DOHH2 (cell line): ENCODE data around the gene NTNG2.

Experiments
- H3F3A ChIP-seq: fragments of 200-600 bp; sonication (generic), shearing (Covaris generic); 2 replicates; pipeline ENCODE4 v1.6.0; 2016; ENCODE audit warnings: antibody characterized with exemption, mild to moderate bottlenecking; ENCODE audit not compliant: control insufficient read depth, insufficient read depth
- H3K27ac ChIP-seq: fragments of 200-600 bp; sonication (generic); 2 replicates; pipeline ENCODE4 v1.5.1; 2014; ENCODE audit warnings: low read depth, mild to moderate bottlenecking, low read length, moderate library complexity
- H3K27me3 ChIP-seq: fragments of 200-600 bp; sonication (generic); 2 replicates; pipeline ENCODE4 v1.6.1; 2014; ENCODE audit warnings: mild to moderate bottlenecking, low read length, mixed read lengths; ENCODE audit not compliant: control insufficient read depth
- H3K36me3 ChIP-seq: fragments of 200-600 bp; sonication (generic); 2 replicates; pipeline ENCODE4 v1.6.1; 2014; ENCODE audit warnings: mild to moderate bottlenecking, low read length, moderate library complexity, mixed read lengths; ENCODE audit not compliant: control insufficient read depth
- H3K4me1 ChIP-seq: fragments of 200-600 bp; sonication (generic); 2 replicates; pipeline ENCODE4 v1.6.1; 2014; ENCODE audit warnings: mild to moderate bottlenecking, low read length, mixed read lengths; ENCODE audit not compliant: control insufficient read depth
- H3K4me2 ChIP-seq: fragments of 200-600 bp; sonication (generic); 2 replicates; pipeline ENCODE4 v1.6.0; 2014; ENCODE audit warnings: mild to moderate bottlenecking, low read length, moderate library complexity
- H3K4me3 ChIP-seq: fragments of 200-600 bp; sonication (generic); 2 replicates; pipeline ENCODE4 v1.5.1; 2014; ENCODE audit warnings: mild to moderate bottlenecking, low read length, mixed read lengths
- H3K79me2 ChIP-seq: fragments of 200-600 bp; sonication (generic); 2 replicates; pipeline ENCODE4 v1.6.1; 2014; ENCODE audit warnings: mild to moderate bottlenecking, low read length, mixed read lengths; ENCODE audit not compliant: control insufficient read depth
- H3K9me2 ChIP-seq: fragments of 200-600 bp; sonication (generic); replicated peaks from 2 replicates; pipeline ENCODE4 v1.6.1; 2014; ENCODE audit warnings: mild to moderate bottlenecking, low read length, mixed read lengths; ENCODE audit not compliant: control insufficient read depth
- H3K9me3 ChIP-seq: fragments of 200-600 bp; sonication (generic); 2 replicates; pipeline ENCODE4 v1.6.1; 2014; ENCODE audit warnings: antibody characterized with exemption, low read length, mixed read lengths; ENCODE audit not compliant: control insufficient read depth, insufficient read depth
- H4K20me1 ChIP-seq: fragments of 200-600 bp; sonication (generic); 2 replicates; pipeline ENCODE4 v1.6.0; 2014; ENCODE audit warnings: low read depth, mild to moderate bottlenecking, antibody characterized with exemption, low read length, moderate library complexity; ENCODE audit not compliant: control insufficient read depth, insufficient read depth
- CTCF ChIP-seq: fragments of 200-600 bp; sonication (generic); IDR thresholded peaks from one replicate; pipeline ENCODE4 v1.5.1; 2014; ENCODE audit warnings: antibody characterized with exemption, mild to moderate bottlenecking, low read depth, low read length; ENCODE audit not compliant: poor library complexity, severe bottlenecking
- EZH2phosphoT487 ChIP-seq: fragments of 200-600 bp; sonication (generic); IDR thresholded peaks from 2 replicates; pipeline ENCODE4 v1.6.1; 2017; ENCODE audit warnings: borderline replicate concordance, mild to moderate bottlenecking, antibody characterized with exemption, low read length, moderate library complexity, mixed read lengths

Gene NTNG2

GRCh38 chr9:132147839-132148238 is 14.0 kb upstream of the NTNG2 start:
- Histone ChIP-seq H3K79me2 (no peaks in the 10 kb centered on the region), H3K27me3 (peaks cover 7% of the 10 kb centered on the region)

GRCh38 chr9:132150256-132150655 is 11.6 kb upstream of the NTNG2 start:
- Histone ChIP-seq H3K27ac (no peak overlapping the region), H3F3A (no peaks in the 10 kb centered on the region)

More at GRCh38 chr9:132147839-132148238, 14.0 kb upstream of the NTNG2 start:
- no peaks in the 10 kb centered on the region for H4K20me1 ChIP-seq
- H3K4me1 ChIP-seq: no peaks in the 10 kb centered on the region
- no peaks in the 10 kb centered on the region for H3K9me2 ChIP-seq
- no peak overlapping the region for H3K4me2 ChIP-seq
- no peaks in the 10 kb centered on the region for H3F3A ChIP-seq
- no peaks in the 10 kb centered on the region for H3K9me3 ChIP-seq
- no peaks in the 10 kb centered on the region for H3K36me3 ChIP-seq
- TF ChIP-seq CTCF: no peak
- TF ChIP-seq EZH2phosphoT487: no peak
- no peak overlapping the region for H3K27ac ChIP-seq
- no peak overlapping the region for H3K4me3 ChIP-seq

GRCh38 chr9:132151118-132151517 is 10.7 kb upstream of the NTNG2 start:
- Histone ChIP-seq H3F3A (no peaks in the 10 kb centered on the region), H3K9me3 (no peaks in the 10 kb centered on the region), H3K27ac (no peak overlapping the region), H3K4me2 (no peak overlapping the region), H3K9me2 (no peaks in the 10 kb centered on the region), H3K79me2 (no peaks in the 10 kb centered on the region), H3K4me3 (no peak overlapping the region), H3K36me3 (no peaks in the 10 kb centered on the region), H4K20me1 (no peaks in the 10 kb centered on the region), H3K4me1 (no peaks in the 10 kb centered on the region), H3K27me3 (peaks cover 21% of the 10 kb centered on the region)
- TF ChIP-seq EZH2phosphoT487: no peak
- no peak for TF ChIP-seq CTCF

More at GRCh38 chr9:132150256-132150655, 11.6 kb upstream of the NTNG2 start:
- Histone ChIP-seq H3K4me3 (no peak overlapping the region), H3K9me3 (no peaks in the 10 kb centered on the region), H4K20me1 (no peaks in the 10 kb centered on the region), H3K79me2 (no peaks in the 10 kb centered on the region), H3K27me3 (peaks cover 17% of the 10 kb centered on the region), H3K4me2 (no peak overlapping the region), H3K4me1 (no peaks in the 10 kb centered on the region), H3K9me2 (no peaks in the 10 kb centered on the region), H3K36me3 (no peaks in the 10 kb centered on the region)
- no peak for TF ChIP-seq CTCF
- no peak for TF ChIP-seq EZH2phosphoT487

- H3K4me3 ChIP-seq: no peak overlapping the region
- H3K4me2 ChIP-seq: no peak overlapping the region
- H3K36me3 ChIP-seq: no peaks in the 10 kb centered on the region
- no peak overlapping the region for H3K27ac ChIP-seq
- H4K20me1 ChIP-seq: no peaks in the 10 kb centered on the region
- H3F3A ChIP-seq: no peaks in the 10 kb centered on the region
- H3K27me3 ChIP-seq: peaks cover 25% of the 10 kb centered on the region
- H3K9me3 ChIP-seq: no peaks in the 10 kb centered on the region
- H3K4me1 ChIP-seq: no peaks in the 10 kb centered on the region
- no peaks in the 10 kb centered on the region for H3K9me2 ChIP-seq
- no peaks in the 10 kb centered on the region for H3K79me2 ChIP-seq
- TF ChIP-seq EZH2phosphoT487 (no peak), CTCF (no peak)
Observed at GRCh38 chr9:132152231-132152630, 9.6 kb upstream of the NTNG2 start.
